Measurements from ENCODE around the gene NEURL1. TPM values are rescaled to one million over a fixed set of nuclear protein-coding genes. Genes with fewer than 3 reads are reported as not detected.

Gene NEURL1
- total RNA-seq, 4 donors from 2014 or later = 0.12 to 0.13 TPM; not detected in 2

- DNase-seq (ENCODE audit: low spot score) = no peak
- TF ChIP-seq, protein P1, sequence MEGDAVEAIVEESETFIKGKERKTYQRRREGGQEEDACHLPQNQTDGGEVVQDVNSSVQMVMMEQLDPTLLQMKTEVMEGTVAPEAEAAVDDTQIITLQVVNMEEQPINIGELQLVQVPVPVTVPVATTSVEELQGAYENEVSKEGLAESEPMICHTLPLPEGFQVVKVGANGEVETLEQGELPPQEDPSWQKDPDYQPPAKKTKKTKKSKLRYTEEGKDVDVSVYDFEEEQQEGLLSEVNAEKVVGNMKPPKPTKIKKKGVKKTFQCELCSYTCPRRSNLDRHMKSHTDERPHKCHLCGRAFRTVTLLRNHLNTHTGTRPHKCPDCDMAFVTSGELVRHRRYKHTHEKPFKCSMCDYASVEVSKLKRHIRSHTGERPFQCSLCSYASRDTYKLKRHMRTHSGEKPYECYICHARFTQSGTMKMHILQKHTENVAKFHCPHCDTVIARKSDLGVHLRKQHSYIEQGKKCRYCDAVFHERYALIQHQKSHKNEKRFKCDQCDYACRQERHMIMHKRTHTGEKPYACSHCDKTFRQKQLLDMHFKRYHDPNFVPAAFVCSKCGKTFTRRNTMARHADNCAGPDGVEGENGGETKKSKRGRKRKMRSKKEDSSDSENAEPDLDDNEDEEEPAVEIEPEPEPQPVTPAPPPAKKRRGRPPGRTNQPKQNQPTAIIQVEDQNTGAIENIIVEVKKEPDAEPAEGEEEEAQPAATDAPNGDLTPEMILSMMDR (IDR thresholded peaks at IDR 0.05) = no peak
- ATAC-seq (ENCODE audit: low FRiP score) = no peak
Observed at GRCh38 chr10:103557455-103557854, 64.0 kb downstream of the NEURL1 start.

DNA sequence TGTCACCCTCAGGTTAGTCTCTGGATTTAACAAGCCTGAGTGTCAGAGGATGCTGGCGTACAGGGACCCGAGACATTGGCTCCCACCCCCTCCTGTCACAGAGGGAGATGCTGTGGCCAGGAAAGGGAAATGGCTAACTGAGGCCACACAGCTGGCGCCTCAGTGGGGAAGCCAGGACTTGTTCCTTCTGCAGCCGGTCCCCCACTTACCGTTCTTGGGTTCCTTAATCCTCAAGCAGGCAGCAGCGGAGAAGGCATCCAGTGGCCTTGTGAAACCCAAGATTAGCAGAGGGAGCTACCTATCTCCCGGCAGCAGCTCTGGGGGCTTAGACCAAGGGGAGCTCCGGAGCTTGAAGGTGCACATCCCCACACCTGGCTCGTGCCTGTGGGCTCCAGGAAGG, 65.4 kb downstream of the NEURL1 start:
- TF ChIP-seq, protein P1 (IDR thresholded peaks at IDR 0.05) = no peak
- no peak for DNase-seq (ENCODE audit: low spot score)
- ATAC-seq (ENCODE audit: low FRiP score) = no peak

DNA sequence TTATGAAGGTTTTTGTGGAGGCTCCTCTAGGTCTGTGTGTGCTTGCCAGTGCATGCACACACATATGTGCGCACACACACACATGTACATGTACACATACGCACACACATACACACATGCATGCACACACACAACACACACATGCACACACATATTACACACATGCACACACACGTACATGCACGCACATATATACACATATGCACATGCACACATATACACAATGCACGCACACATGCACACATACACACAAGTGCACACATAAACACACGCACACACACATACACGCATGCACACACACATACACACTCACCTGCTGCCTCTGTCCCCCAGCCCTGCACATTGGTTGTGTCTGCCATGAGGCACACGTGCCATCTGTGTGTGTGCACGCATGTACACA, 66.3 kb downstream of the NEURL1 start:
- ATAC-seq (ENCODE audit: low FRiP score) = no peak
- TF ChIP-seq, protein P1 (IDR thresholded peaks at IDR 0.05) = no peak
- no peak for DNase-seq (ENCODE audit: low spot score)

DNA sequence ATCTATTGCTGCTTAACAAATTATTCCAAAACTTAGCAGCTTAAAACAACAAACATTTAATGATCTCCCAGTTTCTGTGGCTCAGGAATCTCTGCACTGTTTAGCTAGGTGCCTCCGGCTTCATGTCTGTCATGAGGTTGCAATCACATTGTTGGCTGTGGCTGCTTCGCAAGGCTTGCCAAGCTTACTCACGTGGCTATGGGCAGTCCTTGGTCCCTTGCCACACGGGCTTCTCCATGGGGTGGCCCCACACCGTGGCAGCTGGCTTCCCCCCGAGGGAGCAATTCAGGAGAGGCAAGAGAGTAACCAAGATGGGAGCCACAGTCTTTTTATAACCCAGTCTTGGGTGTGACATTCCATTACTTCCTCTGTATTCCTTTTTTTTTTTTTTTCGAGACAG, 67.4 kb downstream of the NEURL1 start:
- no peak for DNase-seq (ENCODE audit: low spot score)
- TF ChIP-seq, protein P1 (IDR thresholded peaks at IDR 0.05) = no peak
- ATAC-seq (ENCODE audit: low FRiP score) = no peak

DNA sequence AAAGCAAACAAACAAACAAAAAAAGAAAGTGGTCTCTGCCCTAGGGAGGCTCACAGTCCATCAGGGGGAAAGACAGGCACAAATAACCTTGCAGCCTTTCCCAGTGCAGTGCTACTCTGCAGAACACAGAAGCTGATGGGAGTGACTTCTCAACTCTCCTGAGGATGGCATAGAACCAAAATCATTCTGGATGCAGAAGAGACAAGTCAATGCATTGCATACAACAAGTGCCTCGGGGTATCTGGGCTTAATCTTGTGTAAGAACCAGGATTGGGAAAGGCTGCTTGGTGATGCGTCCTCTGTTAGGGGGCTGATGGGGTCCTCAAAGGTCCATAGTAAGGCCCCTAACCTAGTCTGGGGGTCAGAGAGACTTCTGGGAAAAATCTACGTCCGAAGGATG, 68.9 kb downstream of the NEURL1 start:
- ATAC-seq (ENCODE audit: low FRiP score) (no peak), DNase-seq (ENCODE audit: low spot score) (no peak)
- TF ChIP-seq, protein P1 (IDR thresholded peaks at IDR 0.05) = no peak

- ATAC-seq (ENCODE audit: low FRiP score) (no peak), DNase-seq (ENCODE audit: low spot score) (no peak)
- TF ChIP-seq, protein P1 (IDR thresholded peaks at IDR 0.05) = no peak
Observed at GRCh38 chr10:103563231-103564115, 70.0 kb downstream of the NEURL1 start.

- ATAC-seq (ENCODE audit: low FRiP score) = no peak
- no peak for DNase-seq (ENCODE audit: low spot score)
- TF ChIP-seq, protein P1 (IDR thresholded peaks at IDR 0.05) = no peak
Observed at GRCh38 chr10:103564116-103564501, 70.6 kb downstream of the NEURL1 start.

All from omental fat pad (tissue), 4 donors.